Stimulated activated CD4-positive, alpha-beta T cell treated with anti-CD3 and anti-CD28 coated beads, Interleukin-1b, Interleukin-23, amount 100 ng/mL, for 48 hours (primary cell): ENCODE data around the gene STX7.

Experiments used
- DNase-seq: peaks from one replicate; pipeline ENCODE4 v3.0.0-alpha.2; 2020

STX7 gene

GRCh38 chr6:132466952-132467351 is 46.0 kb downstream of the STX7 start:
- no peak for DNase-seq

GRCh38 chr6:132465530-132466485 is 47.1 kb downstream of the STX7 start:
- no peak for DNase-seq

DNA sequence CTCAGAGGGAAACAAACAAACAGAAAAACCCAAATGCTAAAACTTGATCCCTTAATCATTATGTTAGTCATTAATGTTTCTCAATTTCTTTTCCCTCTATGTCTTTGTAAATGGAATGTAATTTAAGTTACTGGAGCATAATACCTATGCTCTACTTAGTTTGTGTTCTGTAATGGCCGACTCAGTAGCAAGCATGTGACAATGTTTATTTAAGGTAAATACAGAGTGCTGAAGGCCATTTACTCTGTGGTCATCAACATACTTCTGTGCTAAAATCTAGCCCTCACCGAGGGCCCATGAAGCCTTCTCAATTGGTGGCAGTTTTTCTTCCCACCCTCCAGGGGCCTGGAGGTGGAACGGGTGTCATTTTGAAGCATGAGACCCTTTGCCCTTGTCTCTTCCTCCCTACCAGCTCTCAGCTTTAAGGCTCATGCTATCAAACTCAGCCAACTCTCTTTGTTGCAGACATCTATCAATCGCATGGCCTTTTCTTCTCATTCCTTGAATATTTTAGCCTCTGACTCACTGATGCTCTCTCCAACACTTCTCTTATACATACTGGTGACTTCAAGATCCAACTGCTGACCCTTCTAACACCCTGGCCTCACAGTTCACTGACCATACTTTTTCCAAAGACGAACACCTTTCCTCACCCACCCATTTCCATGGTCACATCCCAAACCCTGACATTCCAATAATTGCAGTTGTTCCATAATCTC is 48.2 kb downstream of the STX7 start:
- DNase-seq = no peak

- DNase-seq = no peak
Observed at GRCh38 chr6:132461958-132462357, 51.0 kb downstream of the STX7 start.

- no peak for DNase-seq
Observed at GRCh38 chr6:132459605-132459952, 53.3 kb downstream of the STX7 start.

DNA sequence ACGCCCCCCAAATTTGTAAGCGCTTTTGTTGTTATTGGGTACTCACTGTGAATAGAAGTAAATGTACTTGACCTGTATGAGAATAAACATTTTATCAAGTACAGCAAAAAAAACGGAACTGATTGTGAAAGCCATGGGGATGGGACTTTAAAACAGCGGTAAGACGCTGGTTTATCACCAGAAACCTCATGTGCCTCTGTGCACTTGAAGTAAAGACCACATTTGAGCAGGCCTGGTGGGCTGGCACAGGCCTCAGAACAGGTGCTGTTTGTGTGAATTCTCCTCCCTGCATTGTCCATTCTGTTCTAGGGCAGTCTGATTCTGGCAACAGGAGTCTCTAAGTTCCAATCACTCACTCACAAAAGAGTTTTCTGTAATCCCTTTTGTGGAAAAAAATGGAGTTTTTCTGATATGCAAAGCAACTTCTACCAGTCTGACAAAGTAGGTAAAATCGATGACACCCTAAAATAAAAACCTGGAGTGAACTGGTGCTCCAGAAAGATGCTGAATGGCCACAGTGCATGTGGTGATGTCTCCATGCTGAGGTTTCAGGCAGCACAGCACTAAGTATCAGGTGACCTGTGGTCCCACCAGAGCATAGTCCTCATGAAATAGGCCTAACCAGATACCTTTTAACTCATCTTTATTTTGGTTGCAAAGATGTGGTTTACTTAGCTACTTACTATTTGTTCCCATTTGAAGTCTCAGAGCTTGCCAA is 53.9 kb downstream of the STX7 start:
- DNase-seq = no peak

GRCh38 chr6:132456700-132457143 is 56.2 kb downstream of the STX7 start:
- DNase-seq = no peak

DNA sequence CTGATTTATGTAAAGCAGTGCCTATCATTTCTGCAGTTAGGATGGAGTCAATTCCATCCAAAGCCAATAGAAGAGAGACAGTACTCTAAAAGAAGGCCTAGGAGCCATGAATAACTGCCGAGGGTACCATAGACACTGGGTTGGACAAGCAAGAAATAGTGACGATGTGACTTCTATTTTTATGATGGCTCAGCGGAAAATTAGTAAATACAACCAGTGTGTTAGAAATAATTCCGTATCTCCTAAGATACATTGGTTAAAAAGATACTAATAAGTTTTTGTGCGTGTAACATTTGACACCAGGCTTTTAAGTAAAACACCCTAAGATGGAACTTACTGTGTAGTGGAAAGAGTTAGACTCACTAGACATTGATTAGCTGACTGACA is 66.1 kb downstream of the STX7 start:
- no peak for DNase-seq

- no peak for DNase-seq
Observed at GRCh38 chr6:132446141-132446854, 66.6 kb downstream of the STX7 start.

DNA sequence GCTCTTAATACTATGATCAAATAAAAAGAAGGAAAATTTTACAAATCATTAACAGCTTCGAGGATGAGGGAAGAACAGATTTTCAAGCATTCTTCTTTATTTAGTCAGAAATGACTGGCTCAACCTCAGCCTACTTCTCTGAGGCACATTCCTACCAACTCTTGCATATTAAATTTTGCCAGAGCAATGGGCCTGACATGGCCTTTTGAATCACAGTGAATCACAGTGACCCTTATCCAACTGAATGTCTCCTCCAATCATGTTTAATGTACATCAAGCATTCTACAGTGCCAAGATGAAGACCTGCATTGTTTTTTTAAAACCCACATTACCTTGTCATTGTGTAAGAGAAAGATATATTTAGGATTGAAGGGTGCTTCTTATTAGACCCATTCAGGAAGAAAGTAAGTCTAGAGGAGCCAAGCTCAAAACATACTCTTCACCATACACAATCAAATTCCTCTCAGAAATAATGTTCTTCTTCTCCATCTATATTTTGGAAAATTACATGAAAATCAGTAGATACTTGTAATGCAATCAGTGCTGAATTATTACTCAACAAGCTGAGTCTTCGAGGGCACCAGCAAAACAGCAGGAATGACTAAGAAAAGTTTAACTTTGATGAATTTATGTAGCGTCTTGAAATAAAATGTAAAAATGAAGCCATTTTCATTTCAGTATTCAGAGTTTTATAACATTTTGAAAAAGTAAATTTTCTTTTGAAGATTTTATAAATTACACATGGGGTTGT is 67.5 kb downstream of the STX7 start:
- no peak for DNase-seq

DNA sequence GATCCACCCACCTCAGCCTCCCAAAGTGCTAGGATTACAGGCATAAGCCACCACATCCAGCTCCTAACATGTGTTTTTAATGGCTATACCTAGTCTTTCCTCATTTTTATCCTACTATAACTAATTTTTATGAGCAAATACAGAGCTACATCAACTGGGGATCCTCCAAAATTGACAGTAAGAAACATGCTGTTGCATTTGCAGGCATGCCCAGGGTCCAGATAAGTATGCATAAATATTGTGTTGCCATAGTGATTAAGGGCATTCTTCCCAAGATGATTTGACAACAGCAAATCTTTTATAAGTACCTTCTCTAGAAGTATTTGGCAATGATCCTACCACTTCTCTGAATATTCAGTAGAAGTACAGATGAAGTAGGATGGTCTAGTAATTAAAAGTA is 69.7 kb downstream of the STX7 start:
- no peak for DNase-seq

DNA sequence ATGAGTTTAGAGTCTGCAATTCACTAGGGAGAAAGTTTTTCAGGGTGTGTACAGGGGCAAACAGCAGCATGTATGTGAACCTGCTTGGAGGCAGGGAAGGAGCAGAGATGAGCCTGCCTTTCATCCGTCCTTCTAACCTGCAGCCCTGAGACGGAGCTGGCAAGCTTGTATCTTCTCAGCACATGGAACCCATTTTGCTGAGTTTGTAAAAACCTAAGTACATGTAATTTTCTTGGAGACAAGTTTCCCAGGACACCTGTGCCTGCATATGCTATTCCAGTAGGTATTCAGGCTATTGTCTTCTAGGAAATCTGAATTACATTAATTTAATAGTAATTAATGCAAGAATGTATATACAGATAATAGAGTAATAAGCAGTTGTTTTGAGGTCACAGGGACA is 82.8 kb downstream of the STX7 start:
- no peak for DNase-seq

GRCh38 chr6:132425176-132425575 is 87.7 kb downstream of the STX7 start:
- no peak for DNase-seq

DNA sequence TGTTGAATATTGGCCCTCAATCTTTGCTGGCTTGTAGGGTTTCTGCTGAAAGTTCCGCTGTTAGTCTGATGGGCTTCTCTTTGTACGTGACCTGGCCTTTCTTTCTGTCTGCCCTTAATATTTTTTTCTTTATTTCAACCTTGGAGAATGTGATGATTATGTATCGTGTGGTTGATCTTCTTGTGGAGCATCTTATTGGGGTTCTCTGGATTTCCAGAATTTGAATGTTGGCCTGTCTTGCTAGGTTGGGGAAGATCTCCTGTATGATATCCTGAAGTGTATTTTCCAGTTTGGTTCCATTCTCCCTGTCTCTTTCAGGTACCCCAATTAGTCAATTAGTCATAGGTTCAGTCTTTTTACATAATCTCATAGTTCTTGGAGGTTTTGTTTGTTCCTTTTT is 89.1 kb downstream of the STX7 start:
- no peak for DNase-seq

DNA sequence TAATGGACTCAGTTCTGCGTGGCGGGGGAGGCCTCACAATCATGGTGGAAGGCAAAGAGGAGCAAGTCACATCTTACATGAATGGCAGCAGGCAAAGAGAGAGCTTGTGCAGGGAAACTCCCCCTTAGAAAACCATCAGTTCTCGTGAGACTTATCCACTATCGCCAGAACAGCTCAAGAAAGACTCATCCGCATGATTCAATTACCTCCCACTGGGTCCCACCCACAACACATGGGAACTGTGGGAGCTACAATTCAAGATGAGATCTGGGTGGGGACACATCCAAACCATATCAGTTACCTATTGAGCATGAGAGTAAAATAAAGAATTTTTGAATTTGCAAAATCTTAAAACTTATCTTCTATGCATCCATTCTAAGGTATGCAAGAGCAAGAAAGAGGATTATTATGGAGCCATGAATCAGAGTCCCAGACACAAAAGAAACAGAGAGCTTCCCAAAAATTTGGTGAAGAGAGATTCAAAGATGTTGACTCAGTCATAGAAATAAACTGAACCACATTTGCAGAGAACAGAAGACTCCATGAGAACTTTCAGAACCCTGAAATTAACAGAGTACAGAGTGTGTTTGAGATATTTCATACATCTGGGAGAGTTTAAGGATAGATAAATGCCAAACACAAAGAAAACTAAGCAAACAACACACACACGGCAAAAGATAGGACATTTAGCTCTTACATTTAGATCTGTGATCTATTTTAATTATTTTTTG is 94.5 kb downstream of the STX7 start:
- no peak for DNase-seq

DNA sequence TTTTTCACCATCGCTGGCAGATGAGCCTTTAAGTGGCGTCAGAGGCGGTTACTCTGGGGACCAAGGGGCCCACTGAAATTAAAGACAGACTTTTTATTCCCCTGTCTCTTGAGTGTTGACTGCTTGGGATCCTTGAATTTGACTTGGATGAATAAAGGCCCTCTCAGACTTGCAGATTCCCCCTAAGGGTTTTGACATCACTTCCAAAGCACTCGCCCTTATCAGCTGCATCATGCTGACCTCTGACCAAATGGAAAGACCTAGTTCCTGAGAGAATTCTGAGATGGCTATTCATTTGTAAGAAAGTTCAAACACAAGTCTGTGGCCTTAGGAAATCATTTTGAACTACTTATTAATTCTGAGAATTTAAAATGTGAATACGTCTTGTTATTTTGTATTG is 98.2 kb downstream of the STX7 start:
- DNase-seq = no peak

- no peak for DNase-seq
Observed at GRCh38 chr6:132414322-132414721, 98.6 kb downstream of the STX7 start.

GRCh38 chr6:132413499-132413802 is 99.5 kb downstream of the STX7 start:
- DNase-seq = no peak

DNA sequence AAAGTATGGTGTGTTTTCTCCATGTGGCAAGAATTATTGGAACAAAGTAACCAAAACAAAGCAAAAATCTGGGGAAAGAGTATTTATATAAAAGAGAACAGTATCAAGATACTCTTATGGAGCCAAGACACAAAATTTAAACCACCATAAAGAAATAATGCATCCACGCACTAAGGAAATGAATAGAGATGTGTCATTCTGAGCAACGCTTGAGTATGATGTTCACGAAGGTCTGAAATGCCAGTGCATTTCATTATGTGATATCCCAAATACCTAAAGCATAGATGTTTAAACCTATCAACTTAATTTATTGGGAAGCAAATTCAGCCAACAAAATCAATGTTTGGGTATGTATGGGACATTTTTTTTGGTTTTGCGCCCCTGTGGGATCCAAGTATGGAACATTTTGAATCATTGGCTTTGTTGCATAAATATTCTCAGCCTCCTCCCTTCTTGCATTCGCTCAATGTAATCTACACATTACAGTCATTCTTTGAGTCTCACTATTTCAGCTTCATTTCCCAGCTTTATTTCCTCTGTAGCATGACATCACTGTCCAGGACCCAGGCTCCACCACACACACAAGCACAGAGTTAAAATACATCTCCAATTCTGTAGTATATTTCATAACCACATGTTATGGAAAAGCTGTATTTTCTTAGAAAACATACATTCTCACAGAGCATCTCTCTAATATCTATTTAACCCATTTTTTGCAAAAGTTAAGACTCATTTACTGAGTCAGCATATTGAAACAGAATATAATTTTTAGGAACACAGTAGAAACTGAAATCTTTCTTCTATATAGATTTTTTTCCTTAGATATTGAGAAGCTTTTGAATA is 100.0 kb downstream of the STX7 start:
- DNase-seq = no peak

GRCh38 chr6:132411296-132411695 is 101.6 kb downstream of the STX7 start:
- DNase-seq = no peak

DNA sequence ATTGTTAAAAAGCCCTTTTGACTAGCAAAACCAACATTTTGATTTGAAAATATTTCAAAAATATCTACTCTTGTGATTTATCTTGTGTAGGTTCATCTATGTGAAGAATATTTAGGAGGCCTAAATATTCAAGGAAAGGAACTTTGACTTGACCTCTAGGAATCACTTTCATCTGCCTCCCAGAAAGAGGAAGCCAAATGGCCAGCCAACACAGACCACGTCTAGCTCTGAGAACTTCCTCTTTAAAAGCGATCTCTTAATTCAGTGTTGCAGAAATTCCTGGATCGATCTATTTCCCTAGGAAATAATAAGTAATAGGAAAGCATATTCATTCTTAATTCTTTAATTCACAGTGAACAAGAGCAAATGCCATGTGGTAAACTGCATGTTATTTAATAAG is 102.1 kb downstream of the STX7 start:
- no peak for DNase-seq
